NT2/D1 (cell line): ENCODE measurements around the gene NKAIN2.
"Not testable (repeated sequence)": the region's sequence is repeated elsewhere in the genome, so short reads cannot be mapped to it uniquely, and the experiment has no call there.

Source experiments
- DNase-seq: peaks from one replicate; pipeline ENCODE4 v3.0.0-alpha.2; 2011; ENCODE audit warnings: low read depth, low spot score
- H3K27me3 ChIP-seq: 2 replicates; pipeline ENCODE4 v1.6.0; 2011; ENCODE audit warnings: mild to moderate bottlenecking; ENCODE audit not compliant: insufficient read length, insufficient read depth
- H3K36me3 ChIP-seq: 2 replicates; pipeline ENCODE4 v1.6.1; 2011; ENCODE audit warnings: mild to moderate bottlenecking, low read length, mixed read lengths; ENCODE audit not compliant: insufficient read depth, insufficient read length
- H3K4me1 ChIP-seq: 2 replicates; pipeline ENCODE4 v1.5.1; 2011; ENCODE audit not compliant: insufficient read depth, insufficient read length
- H3K4me3 ChIP-seq: 2 replicates; pipeline ENCODE4 v1.5.1; 2011; ENCODE audit warnings: low read depth; ENCODE audit not compliant: insufficient read length
- H3K9ac ChIP-seq: 2 replicates; pipeline ENCODE4 v1.6.0; 2011; ENCODE audit warnings: low read depth; ENCODE audit not compliant: insufficient read length
- H3K9me3 ChIP-seq: 2 replicates; pipeline ENCODE4 v1.5.1; 2011; ENCODE audit warnings: mild to moderate bottlenecking, low read length; ENCODE audit not compliant: insufficient read depth
- SUZ12 ChIP-seq: IDR thresholded peaks from 2 replicates; pipeline ENCODE4 v1.6.1; 2011; ENCODE audit not compliant: insufficient read length, insufficient read depth; ENCODE audit errors: extremely low read depth
- YY1 ChIP-seq: IDR thresholded peaks from 2 replicates; pipeline ENCODE4 v1.6.1; 2011; ENCODE audit not compliant: insufficient read length, insufficient read depth
- ZNF274 ChIP-seq: IDR thresholded peaks from 2 replicates; pipeline ENCODE4 v1.6.1; 2011; ENCODE audit warnings: mild to moderate bottlenecking, low read depth, low read length

Gene NKAIN2

DNA sequence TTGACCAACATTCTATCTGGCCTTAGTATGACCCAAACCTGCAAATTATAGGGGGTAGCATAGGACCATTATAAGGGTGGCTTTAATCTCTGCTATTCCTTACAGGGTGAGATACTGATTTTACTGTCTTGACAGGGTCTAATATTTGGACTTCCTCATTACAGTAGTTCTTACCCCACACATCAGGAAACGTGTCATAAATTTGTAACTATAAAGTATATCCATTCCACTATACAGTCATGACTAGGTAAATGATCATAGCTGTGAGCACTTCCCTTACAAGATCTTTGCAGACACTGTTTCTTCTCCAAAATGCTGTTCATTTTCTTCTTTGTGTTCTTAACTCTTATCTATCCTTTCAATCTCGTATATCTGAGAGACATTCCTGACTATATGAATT is 639.9 kb downstream of the NKAIN2 start:
- no peaks in the 10 kb centered on the region for H3K27me3 ChIP-seq
- H3K4me1 ChIP-seq, result no peaks in the 10 kb centered on the region
- no peak overlapping the region for H3K4me3 ChIP-seq
- no peak overlapping the region for H3K9ac ChIP-seq
- no peaks in the 10 kb centered on the region for H3K36me3 ChIP-seq
- H3K9me3 ChIP-seq, result no peaks in the 10 kb centered on the region
- no peak for TF ChIP-seq ZNF274
- DNase-seq, result no peak

- Histone ChIP-seq H3K4me3 (no peak overlapping the region), H3K36me3 (no peaks in the 10 kb centered on the region), H3K4me1 (no peaks in the 10 kb centered on the region), H3K9ac (no peak overlapping the region), H3K27me3 (no peaks in the 10 kb centered on the region), H3K9me3 (no peaks in the 10 kb centered on the region)
- no peak for DNase-seq
- TF ChIP-seq ZNF274 (no peak), SUZ12 (no peak), YY1 (no peak)
These were observed 641.9 kb downstream of the NKAIN2 start for GRCh38 chr6:124445581-124445980.

DNA sequence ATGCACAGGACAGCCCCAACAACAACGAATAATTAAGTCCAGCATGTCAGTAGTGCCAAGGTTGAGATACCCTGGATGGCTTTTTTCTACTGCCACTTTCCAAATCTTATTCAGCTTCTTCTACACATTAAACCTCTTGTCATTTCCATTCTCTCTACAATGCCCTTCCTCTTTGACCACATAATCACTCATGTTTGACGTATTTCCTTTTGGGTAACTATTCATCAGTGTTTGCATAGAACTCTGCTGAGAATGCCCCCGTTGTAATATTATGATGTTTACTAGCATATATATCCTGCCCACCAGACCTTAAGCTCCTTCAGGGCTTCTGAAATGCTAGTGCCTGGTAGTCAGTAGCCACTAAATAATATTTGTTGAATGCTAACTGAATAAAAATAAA is 643.3 kb downstream of the NKAIN2 start:
- H3K9me3 ChIP-seq, result no peaks in the 10 kb centered on the region
- no peak for TF ChIP-seq SUZ12
- no peak for TF ChIP-seq YY1
- no peak for TF ChIP-seq ZNF274
- H3K9ac ChIP-seq, result no peak overlapping the region
- H3K27me3 ChIP-seq, result no peaks in the 10 kb centered on the region
- H3K4me3 ChIP-seq, result no peak overlapping the region
- no peaks in the 10 kb centered on the region for H3K4me1 ChIP-seq
- H3K36me3 ChIP-seq, result no peaks in the 10 kb centered on the region
- DNase-seq, result no peak

GRCh38 chr6:124459268-124459667 is 655.6 kb downstream of the NKAIN2 start:
- Histone ChIP-seq H3K36me3 (no peaks in the 10 kb centered on the region), H3K4me3 (no peak overlapping the region), H3K9me3 (no peaks in the 10 kb centered on the region), H3K4me1 (no peaks in the 10 kb centered on the region), H3K27me3 (no peaks in the 10 kb centered on the region), H3K9ac (no peak overlapping the region)
- DNase-seq, result no peak
- TF ChIP-seq YY1 (no peak), SUZ12 (no peak)

DNA sequence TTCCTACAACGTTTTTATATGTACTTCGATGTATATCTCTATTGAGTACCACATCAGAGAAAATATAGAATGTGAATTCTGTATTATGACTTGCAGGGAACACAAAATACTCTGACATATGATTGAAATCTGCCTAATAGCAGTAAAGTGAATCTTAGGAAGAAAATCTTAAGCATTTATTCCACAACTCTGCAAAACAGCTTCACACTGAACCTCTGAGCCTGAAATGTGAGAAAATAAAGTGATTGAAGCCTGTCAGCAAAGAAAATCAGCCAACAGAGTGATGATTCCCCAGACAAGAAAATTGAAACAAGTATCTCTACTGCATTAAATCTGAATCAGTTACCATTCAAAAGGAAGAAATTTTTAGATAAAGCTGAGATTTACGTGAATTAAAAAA is 659.1 kb downstream of the NKAIN2 start:
- Histone ChIP-seq H3K27me3 (no peaks in the 10 kb centered on the region), H3K36me3 (no peaks in the 10 kb centered on the region), H3K9ac (no peak overlapping the region), H3K4me1 (no peaks in the 10 kb centered on the region), H3K9me3 (no peaks in the 10 kb centered on the region), H3K4me3 (no peak overlapping the region)
- TF ChIP-seq YY1 (no peak), SUZ12 (no peak), ZNF274 (no peak)
- no peak for DNase-seq

- no peak for DNase-seq
- H3K4me3 ChIP-seq, result no peak overlapping the region
- H3K9ac ChIP-seq, result no peak overlapping the region
- no peaks in the 10 kb centered on the region for H3K36me3 ChIP-seq
- no peaks in the 10 kb centered on the region for H3K4me1 ChIP-seq
- no peaks in the 10 kb centered on the region for H3K27me3 ChIP-seq
- TF ChIP-seq YY1 (no peak), ZNF274 (no peak), SUZ12 (no peak)
- H3K9me3 ChIP-seq, result no peaks in the 10 kb centered on the region
These were observed 659.6 kb downstream of the NKAIN2 start for GRCh38 chr6:124463271-124463670.

- not testable (repeated sequence) for DNase-seq, H3K9me3 ChIP-seq, H3K36me3 ChIP-seq, H3K27me3 ChIP-seq, H3K9ac ChIP-seq, H3K4me1 ChIP-seq, H3K4me3 ChIP-seq
These were observed 660.9 kb downstream of the NKAIN2 start for GRCh38 chr6:124464600-124464999.

GRCh38 chr6:124466949-124467348 is 663.3 kb downstream of the NKAIN2 start:
- H3K4me3 ChIP-seq, result no peak overlapping the region
- H3K27me3 ChIP-seq, result no peaks in the 10 kb centered on the region
- TF ChIP-seq ZNF274 (no peak), YY1 (no peak), SUZ12 (no peak)
- no peaks in the 10 kb centered on the region for H3K4me1 ChIP-seq
- H3K9ac ChIP-seq, result no peak overlapping the region
- H3K9me3 ChIP-seq, result no peaks in the 10 kb centered on the region
- DNase-seq, result no peak
- no peaks in the 10 kb centered on the region for H3K36me3 ChIP-seq
